SK-N-MC (cell line): ENCODE data around the gene BMS1.

Source experiments
- DNase-seq: peaks from one replicate; pipeline ENCODE4 v3.0.0-alpha.2; 2011; ENCODE audit warnings: low read depth, low spot score
- H3K27ac ChIP-seq: fragments of 200-600 bp; sonication (generic); 2 replicates; pipeline ENCODE4 v1.5.1; 2016; ENCODE audit warnings: mixed run types
- H3K36me3 ChIP-seq: fragments of 200-600 bp; sonication (generic); 2 replicates; pipeline ENCODE4 v1.6.1; 2017; ENCODE audit warnings: antibody characterized with exemption, low read length, mixed read lengths; ENCODE audit not compliant: insufficient read depth
- H3K4me3 ChIP-seq: fragments of 200-600 bp; sonication (generic); 2 replicates; pipeline ENCODE4 v1.5.1; 2016
- H3K9ac ChIP-seq: fragments of 200-600 bp; sonication (generic); 2 replicates; pipeline ENCODE4 v1.8.0; 2017; ENCODE audit warnings: mixed run types, mixed read lengths; ENCODE audit not compliant: insufficient read length
- H3K9me3 ChIP-seq: fragments of 200-600 bp; sonication (generic); 2 replicates; pipeline ENCODE4 v1.6.1; 2017; ENCODE audit warnings: low read depth, mild to moderate bottlenecking, antibody characterized with exemption, low read length, moderate library complexity, mixed read lengths
- EZH2 ChIP-seq: fragments of 200-600 bp; sonication (generic); IDR thresholded peaks from one replicate; pipeline ENCODE4 v1.6.1; 2017; ENCODE audit warnings: antibody characterized with exemption
- FOXP2 ChIP-seq: optimal IDR thresholded peaks from 2 replicates; pipeline ENCODE3; 2011; ENCODE audit warnings: mild to moderate bottlenecking, moderate library complexity; ENCODE audit not compliant: insufficient read depth; ENCODE audit errors: extremely low read length, control extremely low read depth
- POLR2AphosphoS5 ChIP-seq: IDR thresholded peaks from 2 replicates; pipeline ENCODE4 v1.6.1; 2012; ENCODE audit warnings: mild to moderate bottlenecking, low read depth, low read length, borderline replicate concordance

Gene BMS1

DNA sequence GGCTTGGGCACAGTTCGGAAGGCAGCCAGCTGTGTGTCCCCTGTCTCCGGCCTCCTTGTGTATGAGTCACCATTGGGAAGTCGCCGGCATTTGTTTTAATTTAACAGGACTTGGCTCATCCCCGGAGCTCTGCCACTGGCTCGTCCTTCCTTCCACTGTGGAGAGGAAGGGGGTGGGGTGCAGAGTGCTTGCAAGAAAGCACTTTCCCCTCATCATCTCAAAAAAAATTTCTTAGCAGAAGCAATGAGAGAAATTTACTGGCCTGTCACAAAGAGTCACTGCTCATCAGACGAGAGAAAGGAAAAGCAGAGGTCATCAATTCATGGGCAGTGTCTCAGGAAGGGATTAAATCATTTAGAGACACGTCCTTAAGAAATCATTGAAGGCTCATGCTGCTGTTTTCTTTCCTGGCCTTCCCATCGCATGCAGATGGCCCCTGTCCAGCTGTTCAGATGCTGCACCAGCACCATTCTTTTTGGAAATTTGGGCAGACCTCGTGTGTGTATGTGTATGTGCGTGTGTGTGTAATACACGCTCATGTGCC is 93.3 kb downstream of the BMS1 start:
- no peak for DNase-seq
- H3K36me3 ChIP-seq: no peaks in the 10 kb centered on the region
- H3K27ac ChIP-seq: no peak overlapping the region
- H3K9ac ChIP-seq: no peak overlapping the region
- no peaks in the 10 kb centered on the region for H3K9me3 ChIP-seq
- TF ChIP-seq EZH2 (no peak), FOXP2 (no peak), POLR2AphosphoS5 (no peak)
- H3K4me3 ChIP-seq: no peak overlapping the region

DNA sequence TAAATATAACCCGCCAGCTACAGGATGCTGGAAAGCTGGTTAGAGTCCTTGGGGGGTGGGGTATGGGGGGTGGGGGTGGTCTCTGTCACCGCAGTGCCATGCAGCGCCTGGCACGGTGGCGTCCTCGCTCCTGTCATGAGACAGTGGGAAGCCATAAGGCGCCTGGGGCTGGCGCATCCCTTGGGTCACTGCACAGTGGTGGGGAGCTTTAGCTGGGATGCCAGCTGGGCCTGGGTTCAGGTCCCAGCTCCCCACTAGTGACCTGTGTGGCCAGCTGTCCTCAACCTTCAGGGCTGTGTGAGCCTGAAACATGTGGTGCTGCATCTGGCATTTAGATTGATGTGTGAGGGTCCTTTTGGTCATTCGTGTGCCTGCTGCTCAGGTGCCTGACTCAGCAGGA is 93.9 kb downstream of the BMS1 start:
- Histone ChIP-seq H3K27ac (no peak overlapping the region), H3K9me3 (no peaks in the 10 kb centered on the region), H3K36me3 (no peaks in the 10 kb centered on the region), H3K9ac (no peak overlapping the region), H3K4me3 (no peak overlapping the region)
- no peak for DNase-seq
- TF ChIP-seq POLR2AphosphoS5: no peak
- no peak for TF ChIP-seq FOXP2
- no peak for TF ChIP-seq EZH2

DNA sequence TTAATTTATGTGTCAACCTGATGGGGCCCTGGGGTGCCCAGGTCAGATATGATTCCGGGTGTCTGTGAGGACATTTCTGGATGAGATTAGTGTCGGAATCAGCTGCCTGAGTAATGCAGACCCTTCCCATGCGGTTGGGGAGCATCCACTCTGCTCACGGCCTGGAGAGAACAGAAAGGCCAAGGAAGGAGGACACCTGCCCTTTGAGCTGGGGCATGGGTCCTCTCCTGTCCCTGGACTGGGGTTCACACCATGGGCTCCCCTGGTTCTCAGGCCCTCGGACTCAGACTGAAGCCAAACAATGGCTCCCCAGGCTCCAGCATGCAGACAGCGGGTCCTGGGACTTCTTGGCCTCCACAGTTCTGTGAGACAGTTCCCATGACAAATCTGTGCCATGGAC is 94.3 kb downstream of the BMS1 start:
- no peak for DNase-seq
- Histone ChIP-seq H3K9me3 (no peaks in the 10 kb centered on the region), H3K36me3 (no peaks in the 10 kb centered on the region), H3K4me3 (no peak overlapping the region), H3K27ac (no peak overlapping the region), H3K9ac (no peak overlapping the region)
- TF ChIP-seq FOXP2: no peak
- no peak for TF ChIP-seq EZH2
- TF ChIP-seq POLR2AphosphoS5: no peak

DNA sequence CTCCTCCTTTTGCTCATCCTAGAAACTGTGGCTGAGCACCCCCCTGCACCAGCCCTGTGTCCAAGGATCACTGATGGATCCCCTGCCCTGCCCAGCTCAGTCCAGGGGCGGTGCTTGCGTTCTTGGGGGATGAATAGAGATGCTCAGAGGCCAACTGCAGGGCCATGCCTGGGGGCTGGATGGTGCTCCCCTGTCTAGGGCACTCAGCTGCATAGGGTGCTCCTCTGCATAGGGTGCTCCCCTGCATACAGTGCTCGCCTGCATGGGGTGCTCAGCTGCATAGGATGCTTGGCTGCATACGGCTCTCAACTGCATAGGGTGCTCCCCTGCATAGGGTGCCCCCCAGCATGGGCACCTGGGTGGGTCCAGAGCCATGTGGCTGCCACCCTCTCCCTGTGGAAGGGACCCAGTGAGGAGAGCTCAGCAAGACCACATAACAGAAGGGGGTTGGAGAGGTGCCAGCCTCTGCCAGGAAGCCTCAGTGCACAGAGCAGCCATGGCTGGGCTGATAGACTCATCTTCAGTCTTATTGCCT is 95.0 kb downstream of the BMS1 start:
- Histone ChIP-seq H3K9me3 (no peaks in the 10 kb centered on the region), H3K9ac (no peak overlapping the region), H3K27ac (no peak overlapping the region), H3K4me3 (no peak overlapping the region), H3K36me3 (no peaks in the 10 kb centered on the region)
- TF ChIP-seq EZH2 (no peak), POLR2AphosphoS5 (no peak), FOXP2 (no peak)
- no peak for DNase-seq

DNA sequence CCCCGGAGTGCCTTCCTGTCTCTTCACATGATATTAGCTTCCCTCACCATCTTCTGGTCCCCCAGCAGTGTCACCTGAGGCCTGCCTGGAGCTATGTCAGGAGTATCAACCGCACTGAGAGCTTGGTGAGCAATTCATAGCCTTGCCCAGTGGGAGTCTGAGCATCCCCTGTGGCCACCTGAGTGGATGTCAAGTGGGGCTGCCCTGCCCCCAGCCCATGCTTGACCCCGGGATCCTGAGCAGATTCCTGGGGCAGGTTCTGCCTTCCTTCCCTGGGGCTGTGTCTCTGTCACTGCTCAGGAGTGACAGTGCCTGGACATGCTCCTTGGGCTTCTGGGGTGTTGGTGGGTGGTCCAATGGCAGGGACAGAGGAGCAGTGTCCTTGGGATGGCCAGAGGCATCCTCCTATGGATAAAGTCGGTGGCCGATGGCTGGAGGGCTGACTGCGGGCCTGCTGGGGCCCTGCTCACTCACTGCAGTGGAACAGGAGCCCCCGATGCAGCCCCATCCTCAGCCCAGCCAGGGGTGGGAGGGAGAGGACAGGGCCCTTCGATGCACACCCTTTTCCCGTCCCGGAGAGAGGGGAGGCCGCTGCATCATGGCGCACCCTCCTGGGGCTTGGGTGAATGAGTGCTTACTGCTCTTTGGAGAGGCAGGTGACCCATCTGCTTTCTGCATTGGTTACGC is 95.7 kb downstream of the BMS1 start:
- no peak for DNase-seq
- Histone ChIP-seq H3K4me3 (no peak overlapping the region), H3K27ac (no peak overlapping the region), H3K9me3 (no peaks in the 10 kb centered on the region), H3K9ac (no peak overlapping the region), H3K36me3 (no peaks in the 10 kb centered on the region)
- TF ChIP-seq EZH2 (no peak), FOXP2 (no peak), POLR2AphosphoS5 (no peak)

DNA sequence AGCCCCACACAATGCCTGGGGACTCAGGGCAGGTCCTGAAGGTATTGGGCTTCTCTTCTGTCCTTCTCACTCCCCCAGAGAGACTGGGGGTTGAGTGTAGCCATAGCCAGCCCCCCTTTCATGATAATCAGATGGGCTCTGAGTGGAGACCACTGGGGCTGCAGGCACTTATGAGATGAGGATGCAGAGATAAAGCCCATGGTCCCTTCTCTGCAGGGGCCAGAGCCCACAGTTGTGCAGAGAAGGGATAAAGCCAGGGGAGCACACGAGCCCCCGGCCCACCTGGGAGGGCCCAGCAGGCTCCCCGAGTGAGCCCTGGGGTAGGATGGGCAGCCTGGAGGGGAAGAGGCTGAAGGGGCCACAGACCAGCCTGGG is 96.2 kb downstream of the BMS1 start:
- Histone ChIP-seq H3K9ac (no peak overlapping the region), H3K9me3 (no peaks in the 10 kb centered on the region), H3K4me3 (no peak overlapping the region), H3K36me3 (no peaks in the 10 kb centered on the region), H3K27ac (no peak overlapping the region)
- no peak for DNase-seq
- TF ChIP-seq POLR2AphosphoS5: no peak
- no peak for TF ChIP-seq FOXP2
- no peak for TF ChIP-seq EZH2

DNA sequence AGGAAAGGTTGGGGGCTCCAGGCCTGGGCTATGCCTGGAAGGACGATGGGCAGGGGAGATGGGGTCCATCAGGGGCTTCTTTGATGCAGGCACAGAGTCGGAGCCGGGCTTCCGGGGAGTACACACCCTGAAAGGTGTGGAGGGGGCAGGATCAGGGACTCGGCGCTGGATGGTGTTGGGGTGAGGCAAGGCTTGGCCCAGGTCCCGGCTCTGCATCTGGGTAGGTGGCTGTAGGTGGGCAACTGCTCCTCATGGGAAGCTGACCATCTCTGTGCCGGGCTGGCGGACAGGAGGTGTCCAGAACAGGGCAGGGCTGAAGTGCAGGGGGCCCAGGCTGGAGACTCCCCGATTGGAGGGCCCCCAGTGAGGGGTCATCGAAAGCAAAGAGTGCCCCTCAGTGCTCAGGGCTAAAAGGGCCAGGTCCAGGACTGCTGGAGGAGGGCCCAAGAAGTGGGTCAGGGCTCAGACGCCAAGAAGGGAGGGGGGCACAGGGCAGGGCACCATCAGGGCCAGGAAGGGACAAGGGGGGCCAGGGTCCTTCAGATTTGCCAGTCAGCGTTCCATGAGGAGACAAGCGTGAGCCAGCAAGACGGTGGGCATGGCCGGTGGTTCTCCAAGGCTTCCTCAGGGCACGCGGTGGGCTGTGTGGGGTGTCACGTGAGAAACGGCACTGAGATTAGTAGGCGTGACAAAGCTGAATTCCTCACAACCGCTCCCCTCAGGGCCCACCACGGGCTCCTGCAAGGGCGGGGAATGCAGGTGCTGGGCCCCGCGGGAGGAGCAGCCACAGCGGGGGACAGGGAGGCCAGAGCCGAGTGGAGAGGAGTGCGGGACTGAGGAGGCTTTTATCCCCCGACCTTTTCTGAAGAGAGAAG is 97.0 kb downstream of the BMS1 start:
- Histone ChIP-seq H3K4me3 (no peak overlapping the region), H3K9me3 (no peaks in the 10 kb centered on the region), H3K9ac (no peak overlapping the region), H3K36me3 (no peaks in the 10 kb centered on the region), H3K27ac (no peak overlapping the region)
- DNase-seq: no peak
- no peak for TF ChIP-seq POLR2AphosphoS5
- TF ChIP-seq EZH2: no peak
- no peak for TF ChIP-seq FOXP2

DNA sequence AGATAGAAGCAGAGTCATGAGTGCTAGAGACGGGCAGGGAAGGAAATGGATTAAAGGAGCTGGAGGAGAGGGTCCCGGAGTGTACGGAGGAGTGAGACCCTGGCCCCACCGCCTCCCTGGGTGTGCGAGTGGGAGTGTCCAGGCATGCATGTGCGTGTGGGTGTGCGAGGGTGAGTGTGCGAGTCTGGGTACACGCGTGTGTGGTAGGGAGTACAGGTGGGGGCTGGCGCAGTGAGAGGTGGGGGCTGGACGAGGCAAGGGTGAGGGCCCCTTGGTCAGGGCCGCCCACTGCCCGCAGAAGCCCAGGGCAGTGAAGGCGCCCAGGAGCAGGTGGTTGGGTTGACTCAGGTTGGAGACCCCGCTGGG is 97.6 kb downstream of the BMS1 start:
- no peaks in the 10 kb centered on the region for H3K9me3 ChIP-seq
- no peak overlapping the region for H3K27ac ChIP-seq
- H3K36me3 ChIP-seq: no peaks in the 10 kb centered on the region
- H3K9ac ChIP-seq: no peak overlapping the region
- TF ChIP-seq POLR2AphosphoS5: no peak
- no peak overlapping the region for H3K4me3 ChIP-seq
- DNase-seq: no peak

DNA sequence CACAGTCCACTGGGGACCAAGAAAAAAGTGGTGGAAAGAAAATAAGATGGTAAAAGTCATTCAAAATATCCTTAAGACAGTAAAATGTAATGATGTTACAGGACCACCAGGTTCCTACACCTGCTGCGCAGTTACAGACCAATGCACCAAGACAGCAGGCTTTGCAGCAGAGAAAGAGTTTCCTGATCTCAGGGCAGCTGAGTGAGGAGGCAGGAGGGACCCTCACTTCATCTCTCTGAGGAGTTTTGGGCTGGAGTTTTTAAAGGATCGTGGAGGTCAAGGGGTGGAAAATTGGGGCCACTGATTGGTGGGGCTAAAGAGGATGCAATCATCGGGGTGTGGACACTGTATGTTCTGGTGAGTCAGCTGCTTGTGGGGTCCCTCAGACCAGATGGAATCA is 100.0 kb downstream of the BMS1 start:
- Histone ChIP-seq H3K4me3 (no peak overlapping the region), H3K9ac (no peak overlapping the region), H3K27ac (no peak overlapping the region), H3K9me3 (no peaks in the 10 kb centered on the region), H3K36me3 (no peaks in the 10 kb centered on the region)
- no peak for TF ChIP-seq POLR2AphosphoS5
- TF ChIP-seq EZH2: no peak
- TF ChIP-seq FOXP2: no peak
- no peak for DNase-seq
